ENCODE results near the gene GABRB2.

Gene GABRB2

GRCh38 chr5:161265006-161265405, 281.5 kb downstream of the GABRB2 start:
- H3K4me2 ChIP-seq (ENCODE audit: low read depth, low read length, poor library complexity, severe bottlenecking) = no peak overlapping the region
- no peaks in the 10 kb centered on the region for H3K9me2 ChIP-seq (replicated peaks; ENCODE audit: insufficient read depth, low read length)
- no peak overlapping the region for H2AFZ ChIP-seq (ENCODE audit: low read depth, low read length, severe bottlenecking)
- no peak overlapping the region for H3K9ac ChIP-seq (ENCODE audit: low read length)
- H3F3A ChIP-seq (ENCODE audit: insufficient read depth) = no peaks in the 10 kb centered on the region
- no peak overlapping the region for H3K27ac ChIP-seq (ENCODE audit: low read depth, low read length)
- H4K20me1 ChIP-seq (ENCODE audit: low read depth, low read length) = no peaks in the 10 kb centered on the region
- H3K4me3 ChIP-seq (ENCODE audit: insufficient read depth, low read length, poor library complexity, severe bottlenecking) = no peak overlapping the region
- no peaks in the 10 kb centered on the region for H3K79me2 ChIP-seq (ENCODE audit: insufficient read depth, low read length)
- H3K36me3 ChIP-seq (ENCODE audit: low read length) = no peaks in the 10 kb centered on the region
- no peaks in the 10 kb centered on the region for H3K9me3 ChIP-seq (ENCODE audit: insufficient read depth, low read length)
- TF ChIP-seq EZH2phosphoT487 (conservative IDR thresholded peaks at IDR 0.05; ENCODE audit: low read length) = no peak
- H3K27me3 ChIP-seq (ENCODE audit: low read length) = no peaks in the 10 kb centered on the region

DNA sequence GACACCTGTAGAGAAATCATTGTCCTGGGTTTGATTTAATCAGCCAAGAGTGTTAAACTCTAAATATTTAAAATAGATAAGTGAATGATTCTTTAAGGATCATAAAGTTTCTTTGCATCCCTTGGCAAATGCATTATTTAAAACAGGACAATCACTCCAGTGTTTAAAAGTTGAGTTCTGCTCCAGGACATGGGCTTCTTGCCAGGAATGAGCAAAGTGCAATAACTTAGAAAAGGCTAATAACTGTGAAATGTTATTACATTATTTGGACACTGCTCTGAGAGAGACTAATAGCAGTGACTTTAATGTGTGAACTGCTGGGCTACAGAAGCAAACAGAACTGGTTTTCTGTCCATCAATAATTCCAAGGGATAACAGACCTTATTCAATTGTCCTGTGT, 283.3 kb downstream of the GABRB2 start:
- no peaks in the 10 kb centered on the region for H3K79me2 ChIP-seq (ENCODE audit: insufficient read depth, low read length)
- no peaks in the 10 kb centered on the region for H4K20me1 ChIP-seq (ENCODE audit: low read depth, low read length)
- no peaks in the 10 kb centered on the region for H3F3A ChIP-seq (ENCODE audit: insufficient read depth)
- H3K9me2 ChIP-seq (replicated peaks; ENCODE audit: insufficient read depth, low read length) = no peaks in the 10 kb centered on the region
- H3K4me3 ChIP-seq (ENCODE audit: insufficient read depth, low read length, poor library complexity, severe bottlenecking) = no peak overlapping the region
- no peaks in the 10 kb centered on the region for H3K27me3 ChIP-seq (ENCODE audit: low read length)
- H2AFZ ChIP-seq (ENCODE audit: low read depth, low read length, severe bottlenecking) = no peak overlapping the region
- no peak for TF ChIP-seq EZH2phosphoT487 (conservative IDR thresholded peaks at IDR 0.05; ENCODE audit: low read length)
- TF ChIP-seq, protein P1, sequence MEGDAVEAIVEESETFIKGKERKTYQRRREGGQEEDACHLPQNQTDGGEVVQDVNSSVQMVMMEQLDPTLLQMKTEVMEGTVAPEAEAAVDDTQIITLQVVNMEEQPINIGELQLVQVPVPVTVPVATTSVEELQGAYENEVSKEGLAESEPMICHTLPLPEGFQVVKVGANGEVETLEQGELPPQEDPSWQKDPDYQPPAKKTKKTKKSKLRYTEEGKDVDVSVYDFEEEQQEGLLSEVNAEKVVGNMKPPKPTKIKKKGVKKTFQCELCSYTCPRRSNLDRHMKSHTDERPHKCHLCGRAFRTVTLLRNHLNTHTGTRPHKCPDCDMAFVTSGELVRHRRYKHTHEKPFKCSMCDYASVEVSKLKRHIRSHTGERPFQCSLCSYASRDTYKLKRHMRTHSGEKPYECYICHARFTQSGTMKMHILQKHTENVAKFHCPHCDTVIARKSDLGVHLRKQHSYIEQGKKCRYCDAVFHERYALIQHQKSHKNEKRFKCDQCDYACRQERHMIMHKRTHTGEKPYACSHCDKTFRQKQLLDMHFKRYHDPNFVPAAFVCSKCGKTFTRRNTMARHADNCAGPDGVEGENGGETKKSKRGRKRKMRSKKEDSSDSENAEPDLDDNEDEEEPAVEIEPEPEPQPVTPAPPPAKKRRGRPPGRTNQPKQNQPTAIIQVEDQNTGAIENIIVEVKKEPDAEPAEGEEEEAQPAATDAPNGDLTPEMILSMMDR (IDR thresholded peaks at IDR 0.05; ENCODE audit: insufficient read depth, low read length, poor library complexity, severe bottlenecking) = no peak
- H3K4me2 ChIP-seq (ENCODE audit: low read depth, low read length, poor library complexity, severe bottlenecking) = no peak overlapping the region
- no peaks in the 10 kb centered on the region for H3K36me3 ChIP-seq (ENCODE audit: low read length)
- H3K9me3 ChIP-seq (ENCODE audit: insufficient read depth, low read length) = no peaks in the 10 kb centered on the region
- H3K27ac ChIP-seq (ENCODE audit: low read depth, low read length) = no peak overlapping the region
- no peak overlapping the region for H3K9ac ChIP-seq (ENCODE audit: low read length)

DNA sequence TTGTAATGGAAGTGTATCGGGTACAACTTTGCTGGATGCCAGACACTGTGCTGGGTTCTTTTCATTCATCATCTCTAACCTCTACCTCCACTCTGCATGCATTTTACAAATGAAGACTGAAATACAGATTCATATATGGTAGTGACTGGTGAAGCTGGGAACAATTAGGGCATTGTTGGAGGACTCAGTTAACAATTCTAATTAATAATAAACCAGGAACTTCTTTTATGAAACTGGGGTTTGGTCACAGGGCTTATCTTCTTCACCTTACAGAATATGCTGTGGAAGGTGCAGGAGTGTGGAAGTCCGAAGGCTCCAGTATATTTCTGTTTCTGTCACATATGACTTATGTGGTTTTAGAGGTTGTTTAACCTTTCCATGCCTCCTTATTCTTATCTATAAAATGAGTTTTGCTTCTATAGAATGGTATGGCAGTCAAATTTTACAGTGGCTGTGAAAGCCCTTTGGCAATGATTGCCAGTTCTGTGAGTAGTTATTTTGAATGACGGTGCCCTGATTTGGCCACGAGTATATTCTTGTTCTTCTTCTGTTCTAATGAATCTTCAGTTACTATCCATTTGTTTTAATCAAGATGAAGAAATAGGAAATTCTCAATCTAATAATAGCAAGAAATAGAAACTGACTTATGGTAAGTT, 284.7 kb downstream of the GABRB2 start:
- H3K9ac ChIP-seq (ENCODE audit: low read length) = no peak overlapping the region
- no peaks in the 10 kb centered on the region for H3K27me3 ChIP-seq (ENCODE audit: low read length)
- no peaks in the 10 kb centered on the region for H3K36me3 ChIP-seq (ENCODE audit: low read length)
- H3K79me2 ChIP-seq (ENCODE audit: insufficient read depth, low read length) = no peaks in the 10 kb centered on the region
- no peak overlapping the region for H3K4me2 ChIP-seq (ENCODE audit: low read depth, low read length, poor library complexity, severe bottlenecking)
- H3K4me3 ChIP-seq (ENCODE audit: insufficient read depth, low read length, poor library complexity, severe bottlenecking) = no peak overlapping the region
- H4K20me1 ChIP-seq (ENCODE audit: low read depth, low read length) = no peaks in the 10 kb centered on the region
- H3K27ac ChIP-seq (ENCODE audit: low read depth, low read length) = no peak overlapping the region
- no peak for TF ChIP-seq EZH2phosphoT487 (conservative IDR thresholded peaks at IDR 0.05; ENCODE audit: low read length)
- TF ChIP-seq, protein P1 (IDR thresholded peaks at IDR 0.05; ENCODE audit: insufficient read depth, low read length, poor library complexity, severe bottlenecking) = no peak
- no peak overlapping the region for H2AFZ ChIP-seq (ENCODE audit: low read depth, low read length, severe bottlenecking)
- H3K9me2 ChIP-seq (replicated peaks; ENCODE audit: insufficient read depth, low read length) = no peaks in the 10 kb centered on the region
- H3K9me3 ChIP-seq (ENCODE audit: insufficient read depth, low read length) = no peaks in the 10 kb centered on the region
- H3F3A ChIP-seq (ENCODE audit: insufficient read depth) = no peaks in the 10 kb centered on the region

DNA sequence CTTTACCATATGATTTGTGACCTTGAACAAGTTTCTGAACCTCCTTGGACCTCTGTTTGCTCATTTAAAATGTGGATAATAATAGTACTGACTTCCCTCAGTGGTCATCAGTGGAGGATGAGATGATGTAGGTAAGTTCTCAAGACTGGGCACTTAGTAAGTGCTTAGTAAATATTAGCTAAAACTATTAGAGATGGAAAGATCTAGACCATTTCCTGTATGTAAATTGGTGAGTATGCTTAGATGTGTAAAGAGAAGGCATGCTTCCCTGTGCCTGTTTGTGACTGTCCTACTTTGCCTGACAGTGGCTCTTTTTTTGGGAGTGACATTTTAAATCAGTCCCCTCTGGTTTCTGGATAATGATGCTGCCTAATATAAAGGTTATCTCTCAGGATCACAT, 288.1 kb downstream of the GABRB2 start:
- TF ChIP-seq EZH2phosphoT487 (conservative IDR thresholded peaks at IDR 0.05; ENCODE audit: low read length) = no peak
- TF ChIP-seq, protein P1 (IDR thresholded peaks at IDR 0.05; ENCODE audit: insufficient read depth, low read length, poor library complexity, severe bottlenecking) = no peak

More for the DNA sequence above, 288.1 kb downstream of the GABRB2 start:
- Histone ChIP-seq H3K4me3 (ENCODE audit: insufficient read depth, low read length, poor library complexity, severe bottlenecking) (no peak overlapping the region), H3K27me3 (ENCODE audit: low read length) (no peaks in the 10 kb centered on the region), H3K9ac (ENCODE audit: low read length) (no peak overlapping the region), H3K36me3 (ENCODE audit: low read length) (no peaks in the 10 kb centered on the region), H2AFZ (ENCODE audit: low read depth, low read length, severe bottlenecking) (no peak overlapping the region), H3K4me2 (ENCODE audit: low read depth, low read length, poor library complexity, severe bottlenecking) (no peak overlapping the region), H3F3A (ENCODE audit: insufficient read depth) (no peaks in the 10 kb centered on the region), H3K27ac (ENCODE audit: low read depth, low read length) (no peak overlapping the region), H4K20me1 (ENCODE audit: low read depth, low read length) (no peaks in the 10 kb centered on the region), H3K9me3 (ENCODE audit: insufficient read depth, low read length) (no peaks in the 10 kb centered on the region), H3K79me2 (ENCODE audit: insufficient read depth, low read length) (no peaks in the 10 kb centered on the region), H3K9me2 (replicated peaks; ENCODE audit: insufficient read depth, low read length) (no peaks in the 10 kb centered on the region)

Measured in SU-DHL-6 (cell line).